ENCODE results near the gene MARCHF7.

MARCHF7 gene

GRCh38 chr2:159760326-159760725 lies 48.0 kb downstream of the MARCHF7 start:
- H3K4me3 ChIP-seq (ENCODE audit: low read length), result no peak overlapping the region
- TF ChIP-seq CTCF (conservative IDR thresholded peaks at IDR 0.05; ENCODE audit: low read length), result no peak
- DNase-seq (ENCODE audit: low read depth), result no peak

DNA sequence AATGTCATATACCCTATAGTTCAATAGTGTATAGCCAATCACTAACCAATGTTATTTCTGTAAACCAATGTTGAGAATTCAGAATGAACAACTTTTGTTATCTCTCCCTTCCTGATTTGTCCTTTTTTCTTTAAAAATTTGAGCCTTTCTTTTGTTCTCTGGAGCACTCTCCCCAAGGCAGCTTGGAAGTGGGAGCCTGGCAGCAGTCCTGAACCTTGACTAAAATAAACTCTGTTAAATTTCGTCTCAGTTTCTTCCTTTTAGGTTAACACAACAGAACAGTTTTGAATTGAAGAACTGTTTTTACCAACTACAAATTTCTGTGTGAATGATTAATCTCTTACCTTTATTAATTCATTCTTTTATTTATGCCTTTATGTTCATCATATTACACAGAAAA lies 49.8 kb downstream of the MARCHF7 start:
- H3K4me3 ChIP-seq (ENCODE audit: low read length), result no peak overlapping the region
- DNase-seq (ENCODE audit: low read depth), result no peak
- no peak for TF ChIP-seq CTCF (conservative IDR thresholded peaks at IDR 0.05; ENCODE audit: low read length)
